ENCODE results near the gene DEPDC5. TPM values are rescaled to one million over a fixed set of nuclear protein-coding genes. Genes with fewer than 3 reads are reported as not detected.

Gene DEPDC5
- total RNA-seq, 1 donor from 2014 or later: 13.0 TPM

DNA sequence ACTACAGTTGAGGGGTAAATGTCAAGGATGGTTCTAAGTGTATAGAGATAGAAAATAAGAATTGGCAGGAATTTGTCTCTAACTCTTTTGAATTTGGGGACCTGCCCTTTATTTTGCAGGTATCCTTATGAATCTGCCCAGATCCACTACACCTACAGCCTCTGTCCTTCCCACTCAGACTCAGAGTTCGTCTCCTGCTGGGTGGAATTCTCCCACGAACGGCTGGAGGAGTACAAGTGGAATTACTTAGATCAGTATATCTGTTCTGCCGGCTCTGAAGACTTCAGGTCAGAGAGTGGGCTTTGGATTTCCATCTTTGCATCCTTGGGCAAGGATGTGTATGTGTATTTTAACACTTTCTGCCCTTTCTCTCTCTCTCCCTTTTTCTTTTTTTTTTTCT is 89.7 kb downstream of the DEPDC5 start:
- H3K4me1 ChIP-seq (ENCODE audit: insufficient read depth, low read length): peaks cover 4% of the 10 kb centered on the region
- Mint-ChIP-seq H3K36me3 (ENCODE audit: low read depth, unreplicated experiment) (peaks cover 29% of the 10 kb centered on the region), H3K9me3 (ENCODE audit: unreplicated experiment) (no peaks in the 10 kb centered on the region), H3K27me3 (ENCODE audit: low read depth, unreplicated experiment) (no peaks in the 10 kb centered on the region), H3K4me1 (ENCODE audit: low read depth, unreplicated experiment) (peaks cover 8% of the 10 kb centered on the region), H3K4me3 (ENCODE audit: unreplicated experiment) (no peak overlapping the region), H3K27ac (ENCODE audit: unreplicated experiment) (no peak overlapping the region)
- TF ChIP-seq CTCF (IDR thresholded peaks at IDR 0.05; ENCODE audit: insufficient read depth, low read depth, low read length) (no peak), EZH2 (IDR thresholded peaks at IDR 0.05; ENCODE audit: insufficient read depth, low read length) (no peak)
- H3K4me3 ChIP-seq (ENCODE audit: insufficient read depth, low read depth, low read length): no peak overlapping the region
- no peaks in the 10 kb centered on the region for H3K9me3 ChIP-seq (ENCODE audit: insufficient read depth, low read depth, low read length)
- H4K20me1 ChIP-seq (ENCODE audit: insufficient read depth, low read length): no peaks in the 10 kb centered on the region
- no peaks in the 10 kb centered on the region for H3K79me2 ChIP-seq (ENCODE audit: insufficient read depth, low read length)
- DNase-seq (ENCODE audit: low read depth) (no peak), FAIRE-seq (no peak)
- no peak overlapping the region for H3K9ac ChIP-seq (ENCODE audit: low read length)
- peaks cover 6% of the 10 kb centered on the region for H3K36me3 ChIP-seq (ENCODE audit: insufficient read depth, low read length)
- H3K27ac ChIP-seq (ENCODE audit: low read depth, low read length): no peak overlapping the region
- no peak overlapping the region for H2AFZ ChIP-seq (ENCODE audit: low read depth, low read length)
- no peaks in the 10 kb centered on the region for H3K27me3 ChIP-seq (ENCODE audit: insufficient read depth, low read length)
- no peak overlapping the region for H3K4me2 ChIP-seq (ENCODE audit: low read length)

- H3K27ac ChIP-seq (ENCODE audit: low read depth, low read length): no peak overlapping the region
- no peak overlapping the region for H2AFZ ChIP-seq (ENCODE audit: low read depth, low read length)
- Mint-ChIP-seq H3K4me3 (ENCODE audit: unreplicated experiment) (no peak overlapping the region), H3K36me3 (ENCODE audit: low read depth, unreplicated experiment) (peaks cover 30% of the 10 kb centered on the region), H3K27me3 (ENCODE audit: low read depth, unreplicated experiment) (no peaks in the 10 kb centered on the region), H3K9me3 (ENCODE audit: unreplicated experiment) (no peaks in the 10 kb centered on the region), H3K27ac (ENCODE audit: unreplicated experiment) (no peak overlapping the region), H3K4me1 (ENCODE audit: low read depth, unreplicated experiment) (peaks cover 3% of the 10 kb centered on the region)
- H3K36me3 ChIP-seq (ENCODE audit: insufficient read depth, low read length): peaks cover 6% of the 10 kb centered on the region
- DNase-seq (ENCODE audit: low read depth): no peak
- H3K4me3 ChIP-seq (ENCODE audit: insufficient read depth, low read depth, low read length): no peak overlapping the region
- no peak overlapping the region for H3K9ac ChIP-seq (ENCODE audit: low read length)
- no peak for TF ChIP-seq CTCF (IDR thresholded peaks at IDR 0.05; ENCODE audit: insufficient read depth, low read depth, low read length)
- no peak for TF ChIP-seq EZH2 (IDR thresholded peaks at IDR 0.05; ENCODE audit: insufficient read depth, low read length)
- H3K79me2 ChIP-seq (ENCODE audit: insufficient read depth, low read length): no peaks in the 10 kb centered on the region
- FAIRE-seq: no peak
- H3K4me1 ChIP-seq (ENCODE audit: insufficient read depth, low read length): peaks cover 4% of the 10 kb centered on the region
- H3K4me2 ChIP-seq (ENCODE audit: low read length): no peak overlapping the region
- no peaks in the 10 kb centered on the region for H4K20me1 ChIP-seq (ENCODE audit: insufficient read depth, low read length)
- H3K27me3 ChIP-seq (ENCODE audit: insufficient read depth, low read length): no peaks in the 10 kb centered on the region
- H3K9me3 ChIP-seq (ENCODE audit: insufficient read depth, low read depth, low read length): no peaks in the 10 kb centered on the region
Observed at GRCh38 chr22:31844941-31845340, 91.1 kb downstream of the DEPDC5 start.

DNA sequence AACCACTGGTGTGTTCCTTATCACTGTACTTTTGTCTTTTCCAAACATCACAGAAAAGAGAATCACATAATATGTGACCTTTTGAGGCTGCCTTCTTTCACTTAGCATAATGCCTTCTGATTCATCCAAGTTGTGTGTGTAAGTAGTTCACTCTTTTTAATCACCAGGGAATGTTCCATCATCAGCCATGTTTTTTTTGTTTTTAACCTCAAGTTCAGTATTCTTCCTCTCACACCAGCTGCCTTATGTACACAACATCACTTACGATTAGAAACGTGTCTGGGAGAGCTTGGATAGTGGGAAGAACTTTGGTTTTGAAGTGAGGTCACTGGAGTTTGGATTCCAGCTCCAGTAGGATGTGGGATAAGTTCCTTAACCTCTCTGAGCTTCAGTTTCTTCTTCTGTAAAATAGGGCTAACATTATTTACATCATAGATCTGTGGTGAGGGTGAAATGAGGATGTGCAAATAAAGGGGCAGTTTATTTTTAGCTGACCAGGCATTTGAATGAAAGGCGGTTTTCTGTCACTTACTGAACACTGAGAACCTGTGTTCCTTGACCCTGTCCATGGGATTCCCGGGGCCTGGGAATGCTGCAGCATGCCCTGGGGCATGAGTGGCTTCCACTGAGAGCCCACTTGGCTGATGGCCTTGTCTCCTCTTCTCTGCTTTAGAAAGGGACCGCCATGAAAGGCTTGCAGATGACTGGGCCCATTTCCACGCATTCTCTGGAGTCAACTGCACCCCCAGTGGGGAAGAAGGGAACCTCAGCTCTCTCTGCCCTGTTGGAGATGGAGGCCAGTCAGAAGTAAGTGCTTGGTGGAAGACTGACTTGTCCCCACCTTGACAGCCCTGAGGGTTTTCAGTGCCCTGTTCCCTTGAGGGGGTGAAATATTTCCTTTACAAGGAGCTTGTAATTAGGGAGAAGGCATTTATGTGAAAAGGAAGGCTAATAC is 92.6 kb downstream of the DEPDC5 start:
- TF ChIP-seq EZH2 (IDR thresholded peaks at IDR 0.05; ENCODE audit: insufficient read depth, low read length) (no peak), CTCF (IDR thresholded peaks at IDR 0.05; ENCODE audit: insufficient read depth, low read depth, low read length) (peak; percentile 35)
- H3K4me1 Mint-ChIP-seq (ENCODE audit: low read depth, unreplicated experiment): peaks cover 3% of the 10 kb centered on the region
- H3K4me3 Mint-ChIP-seq (ENCODE audit: unreplicated experiment): no peak overlapping the region
- no peaks in the 10 kb centered on the region for H3K9me3 ChIP-seq (ENCODE audit: insufficient read depth, low read depth, low read length)
- DNase-seq (ENCODE audit: low read depth): peak; percentile 90
- no peaks in the 10 kb centered on the region for H3K27me3 ChIP-seq (ENCODE audit: insufficient read depth, low read length)
- H3K9ac ChIP-seq (ENCODE audit: low read length): no peak overlapping the region
- no peak overlapping the region for H3K4me2 ChIP-seq (ENCODE audit: low read length)
- peaks cover 2% of the 10 kb centered on the region for H3K36me3 ChIP-seq (ENCODE audit: insufficient read depth, low read length)
- no peak for FAIRE-seq
- no peaks in the 10 kb centered on the region for H4K20me1 ChIP-seq (ENCODE audit: insufficient read depth, low read length)
- H2AFZ ChIP-seq (ENCODE audit: low read depth, low read length): no peak overlapping the region
- H3K36me3 Mint-ChIP-seq (ENCODE audit: low read depth, unreplicated experiment): peaks cover 33% of the 10 kb centered on the region
- peak overlapping the region; percentile 19 for H3K27ac ChIP-seq (ENCODE audit: low read depth, low read length)
- no peaks in the 10 kb centered on the region for H3K9me3 Mint-ChIP-seq (ENCODE audit: unreplicated experiment)
- no peaks in the 10 kb centered on the region for H3K27me3 Mint-ChIP-seq (ENCODE audit: low read depth, unreplicated experiment)
- H3K79me2 ChIP-seq (ENCODE audit: insufficient read depth, low read length): no peaks in the 10 kb centered on the region
- H3K27ac Mint-ChIP-seq (ENCODE audit: unreplicated experiment): no peak overlapping the region
- peaks cover 4% of the 10 kb centered on the region for H3K4me1 ChIP-seq (ENCODE audit: insufficient read depth, low read length)
- H3K4me3 ChIP-seq (ENCODE audit: insufficient read depth, low read depth, low read length): no peak overlapping the region
